Vagina (tissue), 2 donors: ENCODE data around the gene NT5C3A.

Source experiments
- POLR2A ChIP-seq, 2 donors: fragments of 450-650 bp; IDR thresholded peaks; one replicate each; pipeline ENCODE4 v1.6.1; 2017; ENCODE audit warnings: antibody characterized with exemption in 2 of 2, mild to moderate bottlenecking in 2 of 2, moderate library complexity in 2 of 2
- TF ChIP-seq, protein P1 (sequence below), 3 experiments: fragments of 450-650 bp in 2 of 3; fragments of 200-600 bp in 1 of 3; sonication (generic) in 1 of 3; IDR thresholded peaks; one replicate each; pipeline ENCODE4 v1.5.1; 2017 to 2019; ENCODE audit warnings: antibody characterized with exemption in 3 of 3, mild to moderate bottlenecking in 2 of 3, moderate library complexity in 2 of 3

GRCh38 chr7:33061282-33061937 is 1.2 kb downstream of the NT5C3A start:
- TF ChIP-seq, protein P1, sequence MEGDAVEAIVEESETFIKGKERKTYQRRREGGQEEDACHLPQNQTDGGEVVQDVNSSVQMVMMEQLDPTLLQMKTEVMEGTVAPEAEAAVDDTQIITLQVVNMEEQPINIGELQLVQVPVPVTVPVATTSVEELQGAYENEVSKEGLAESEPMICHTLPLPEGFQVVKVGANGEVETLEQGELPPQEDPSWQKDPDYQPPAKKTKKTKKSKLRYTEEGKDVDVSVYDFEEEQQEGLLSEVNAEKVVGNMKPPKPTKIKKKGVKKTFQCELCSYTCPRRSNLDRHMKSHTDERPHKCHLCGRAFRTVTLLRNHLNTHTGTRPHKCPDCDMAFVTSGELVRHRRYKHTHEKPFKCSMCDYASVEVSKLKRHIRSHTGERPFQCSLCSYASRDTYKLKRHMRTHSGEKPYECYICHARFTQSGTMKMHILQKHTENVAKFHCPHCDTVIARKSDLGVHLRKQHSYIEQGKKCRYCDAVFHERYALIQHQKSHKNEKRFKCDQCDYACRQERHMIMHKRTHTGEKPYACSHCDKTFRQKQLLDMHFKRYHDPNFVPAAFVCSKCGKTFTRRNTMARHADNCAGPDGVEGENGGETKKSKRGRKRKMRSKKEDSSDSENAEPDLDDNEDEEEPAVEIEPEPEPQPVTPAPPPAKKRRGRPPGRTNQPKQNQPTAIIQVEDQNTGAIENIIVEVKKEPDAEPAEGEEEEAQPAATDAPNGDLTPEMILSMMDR (IDR thresholded peaks at IDR 0.05), result no peak
- no peak for TF ChIP-seq POLR2A (IDR thresholded peaks at IDR 0.05)
